Lower leg skin (tissue), 3 donors: ENCODE results near the gene ZNF823.

Experiments
- CTCF ChIP-seq, 3 donors: fragments of 450-650 bp; IDR thresholded peaks; one replicate each; pipeline ENCODE4 v1.5.1; 2016; ENCODE audit warnings: antibody characterized with exemption in 3 of 3, mild to moderate bottlenecking in 3 of 3, moderate library complexity in 2 of 3
- POLR2A ChIP-seq, 2 donors: fragments of 450-650 bp; IDR thresholded peaks; one replicate each; pipeline ENCODE4 v1.6.1; 2016 to 2017; ENCODE audit warnings: antibody characterized with exemption in 2 of 2, mild to moderate bottlenecking in 1 of 2, moderate library complexity in 1 of 2

- no peak for TF ChIP-seq CTCF (IDR thresholded peaks at IDR 0.05)
- no peak for TF ChIP-seq POLR2A (IDR thresholded peaks at IDR 0.05)
These were observed 28.1 kb upstream of the ZNF823 start, which contains the start of gene ZNF441 for GRCh38 chr19:11766597-11767591.
